HG02943 (cell line): ENCODE measurements around the gene OR10R2.

ENCODE experiments used
- ATAC-seq: cut with Tn5 transposase; IDR thresholded peaks from one replicate; pipeline ENCODE4 v1.9.1; 2021; ENCODE audit warnings: mild to moderate bottlenecking, low read depth, moderate library complexity; ENCODE audit not compliant: unreplicated experiment

The OR10R2 gene

DNA sequence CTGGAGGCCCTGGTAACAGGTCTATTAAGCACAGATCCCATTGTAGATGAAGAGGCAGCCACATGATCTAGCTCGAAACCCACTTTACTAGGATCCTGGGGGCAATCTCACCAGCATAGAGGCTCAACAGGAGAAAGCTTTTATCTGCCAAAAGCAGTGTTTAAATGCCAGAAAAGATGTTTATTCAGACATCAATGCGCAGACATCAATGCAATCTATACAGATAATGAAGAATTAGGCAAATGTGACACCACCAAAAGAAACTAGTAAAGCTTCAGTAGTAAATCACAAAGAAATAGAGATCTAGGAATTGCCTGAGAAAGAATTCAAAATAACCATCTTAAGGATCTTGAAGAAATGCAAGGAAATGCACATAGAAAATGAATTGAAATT is 49.6 kb downstream of the OR10R2 start:
- no peak for ATAC-seq

GRCh38 chr1:158527190-158527815 is 55.3 kb downstream of the OR10R2 start:
- no peak for ATAC-seq
